HAP-1 (cell line): ENCODE results near the gene NMT2.

ENCODE experiments used
- DNase-seq, 2 experiments: peaks; one replicate each; pipeline ENCODE4 v3.0.0-alpha.2; 2016 to 2020; ENCODE audit warnings: low spot score in 2 of 2
- H3K27me3 ChIP-seq: fragments of 250-450 bp; sonication (Bioruptor Pico); 2 replicates; pipeline ENCODE4 v1.5.1; 2020; ENCODE audit warnings: low read depth, mild to moderate bottlenecking, moderate library complexity
- H3K36me3 ChIP-seq: fragments of 250-450 bp; sonication (Bioruptor Pico); replicated peaks from 2 replicates; pipeline ENCODE4 v1.5.1; 2020; ENCODE audit warnings: mild to moderate bottlenecking
- H3K4me1 ChIP-seq: fragments of 250-450 bp; sonication (Bioruptor Pico); 2 replicates; pipeline ENCODE4 v1.5.1; 2020; ENCODE audit warnings: mild to moderate bottlenecking
- H3K4me3 ChIP-seq: fragments of 250-450 bp; sonication (Bioruptor Pico); 2 replicates; pipeline ENCODE4 v1.5.1; 2020; ENCODE audit warnings: mild to moderate bottlenecking, moderate library complexity
- H3K9me3 ChIP-seq: fragments of 250-450 bp; sonication (Bioruptor Pico); 2 replicates; pipeline ENCODE4 v1.5.1; 2020; ENCODE audit warnings: mild to moderate bottlenecking, moderate library complexity
- in situ Hi-C: fragments of 300-500 bp; cut with MboI; formaldehyde crosslinking; loops from 3 replicates; pipeline ENCODE4 v1.14.3; 2020; ENCODE audit warnings: low sequenced_read_pairs, inconsistent platforms, mixed read lengths

NMT2 gene

GRCh38 chr10:15168786-15169554 lies 477 bp upstream of the NMT2 start:
- Histone ChIP-seq H3K4me3 (no peak overlapping the region), H3K4me1 (peaks cover 27% of the 10 kb centered on the region), H3K27me3 (no peaks in the 10 kb centered on the region), H3K36me3 (no peaks in the 10 kb centered on the region), H3K9me3 (no peaks in the 10 kb centered on the region)
- DNase-seq = peak; percentile 90 to 98
- in situ Hi-C loops = no loop called here

DNA sequence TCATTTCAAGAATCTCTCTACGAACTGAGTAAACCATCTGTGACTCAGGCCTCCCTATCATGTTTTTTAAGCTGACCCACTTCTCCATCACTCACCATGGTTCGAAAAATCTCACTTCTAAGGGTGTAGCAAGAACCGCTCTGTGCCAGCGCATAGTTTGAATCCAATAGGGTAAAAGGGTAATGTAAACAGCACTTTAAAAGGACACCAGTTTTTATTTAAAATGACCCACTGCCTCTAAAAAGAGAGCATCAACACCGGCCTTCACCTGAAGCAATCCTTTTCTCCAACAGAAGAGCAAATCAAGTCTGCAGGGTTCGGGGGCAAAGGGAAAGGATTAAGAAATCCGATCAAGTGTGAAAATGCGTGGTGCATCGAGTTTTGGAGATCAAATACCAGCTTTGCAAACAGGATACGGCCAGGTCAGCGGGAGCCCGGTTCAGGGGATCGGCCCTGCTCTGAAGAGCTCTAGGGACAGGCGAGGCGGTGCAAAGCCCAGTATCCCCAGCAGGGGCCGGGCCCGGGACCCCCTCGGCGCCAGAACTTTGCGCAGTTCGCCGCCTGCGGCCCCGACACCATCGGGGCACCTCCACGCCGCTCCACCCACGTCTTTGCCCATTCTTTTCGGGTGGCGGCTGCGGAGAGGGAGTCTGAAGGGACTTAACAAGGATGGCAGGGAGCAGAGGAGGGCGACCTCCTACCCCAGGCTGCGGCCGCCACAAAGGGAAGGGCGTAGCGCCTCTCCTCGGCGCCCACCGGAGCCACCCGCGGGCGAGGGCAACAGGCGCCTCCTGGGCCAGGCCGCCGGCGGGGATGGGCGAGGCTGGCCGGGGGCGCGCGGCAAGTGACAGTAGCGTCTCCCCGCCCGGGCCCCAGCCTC lies 842 bp downstream of the NMT2 start:
- H3K27me3 ChIP-seq = no peaks in the 10 kb centered on the region
- in situ Hi-C loops = no loop called here
- no peaks in the 10 kb centered on the region; the same call in 1 of the 2 replicates for H3K36me3 ChIP-seq
- H3K9me3 ChIP-seq = no peaks in the 10 kb centered on the region
- peaks cover 36% of the 10 kb centered on the region for H3K4me1 ChIP-seq
- H3K4me3 ChIP-seq = peak overlapping the region; percentile 65
- DNase-seq = peak; percentile 52 to 75

- Histone ChIP-seq H3K9me3 (no peaks in the 10 kb centered on the region), H3K4me1 (peaks cover 36% of the 10 kb centered on the region), H3K36me3 (no peaks in the 10 kb centered on the region; the same call in 1 of the 2 replicates), H3K27me3 (no peaks in the 10 kb centered on the region), H3K4me3 (peak overlapping the region; percentile 65)
- DNase-seq = peak in 1 of 2 experiments; percentile 90
- in situ Hi-C loops = no loop called here
Observed at GRCh38 chr10:15166325-15166724, 2.2 kb downstream of the NMT2 start.

- in situ Hi-C loops = no loop called here
- Histone ChIP-seq H3K9me3 (no peaks in the 10 kb centered on the region), H3K4me1 (peaks cover 21% of the 10 kb centered on the region), H3K36me3 (no peaks in the 10 kb centered on the region; the same call in 1 of the 2 replicates), H3K4me3 (no peak overlapping the region), H3K27me3 (no peaks in the 10 kb centered on the region)
- DNase-seq = peak in 1 of 2 experiments; percentile 15
Observed at GRCh38 chr10:15163253-15163828, 5.2 kb downstream of the NMT2 start.

- Histone ChIP-seq H3K4me3 (no peak overlapping the region), H3K27me3 (no peaks in the 10 kb centered on the region), H3K36me3 (no peaks in the 10 kb centered on the region; the same call in 1 of the 2 replicates), H3K9me3 (no peaks in the 10 kb centered on the region), H3K4me1 (peaks cover 9% of the 10 kb centered on the region)
- no peak for DNase-seq
- in situ Hi-C loops = no loop called here
Observed at GRCh38 chr10:15158972-15159371, 9.5 kb downstream of the NMT2 start.

DNA sequence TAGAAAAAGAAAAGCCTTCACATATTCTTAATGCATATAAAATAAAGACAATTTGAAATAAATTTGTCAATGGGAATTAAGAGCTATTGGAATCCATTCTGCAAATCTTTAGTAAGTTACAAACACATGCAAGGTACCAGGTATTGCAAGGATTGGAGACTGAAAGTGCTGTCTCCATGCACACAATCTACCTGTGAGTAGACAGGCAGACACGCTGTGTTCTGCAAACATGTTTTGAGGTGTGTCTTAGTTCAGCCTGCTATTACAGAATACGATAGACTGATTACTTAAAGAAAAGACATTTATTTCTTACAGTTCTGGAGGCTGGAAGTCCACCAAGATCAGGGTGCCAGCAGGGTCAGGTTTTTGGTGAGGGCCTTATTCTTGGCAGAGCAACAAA lies 10.0 kb downstream of the NMT2 start:
- H3K27me3 ChIP-seq = no peaks in the 10 kb centered on the region
- H3K4me3 ChIP-seq = no peak overlapping the region
- H3K4me1 ChIP-seq = peaks cover 6% of the 10 kb centered on the region
- H3K9me3 ChIP-seq = no peaks in the 10 kb centered on the region
- in situ Hi-C loops = no loop called here
- no peaks in the 10 kb centered on the region; the same call in 1 of the 2 replicates for H3K36me3 ChIP-seq
- DNase-seq = no peak

- no peaks in the 10 kb centered on the region for H3K9me3 ChIP-seq
- in situ Hi-C loops = no loop called here
- no peaks in the 10 kb centered on the region for H3K4me1 ChIP-seq
- H3K36me3 ChIP-seq = no peaks in the 10 kb centered on the region; the same call in 1 of the 2 replicates
- H3K27me3 ChIP-seq = no peaks in the 10 kb centered on the region
- DNase-seq = no peak
- no peak overlapping the region for H3K4me3 ChIP-seq
Observed at GRCh38 chr10:15155978-15156656, 12.4 kb downstream of the NMT2 start.

- in situ Hi-C loops = no loop called here
- no peaks in the 10 kb centered on the region for H3K27me3 ChIP-seq
- no peaks in the 10 kb centered on the region for H3K9me3 ChIP-seq
- no peak for DNase-seq
- no peak overlapping the region for H3K4me3 ChIP-seq
- no peaks in the 10 kb centered on the region; the same call in 1 of the 2 replicates for H3K36me3 ChIP-seq
- H3K4me1 ChIP-seq = no peaks in the 10 kb centered on the region
Observed at GRCh38 chr10:15152556-15152955, 15.9 kb downstream of the NMT2 start.

- H3K9me3 ChIP-seq = no peaks in the 10 kb centered on the region
- H3K27me3 ChIP-seq = no peaks in the 10 kb centered on the region
- H3K36me3 ChIP-seq = no peaks in the 10 kb centered on the region; the same call in 1 of the 2 replicates
- DNase-seq = no peak
- H3K4me3 ChIP-seq = no peak overlapping the region
- H3K4me1 ChIP-seq = no peaks in the 10 kb centered on the region
- in situ Hi-C loops = no loop called here
Observed at GRCh38 chr10:15150563-15150962, 17.9 kb downstream of the NMT2 start.

DNA sequence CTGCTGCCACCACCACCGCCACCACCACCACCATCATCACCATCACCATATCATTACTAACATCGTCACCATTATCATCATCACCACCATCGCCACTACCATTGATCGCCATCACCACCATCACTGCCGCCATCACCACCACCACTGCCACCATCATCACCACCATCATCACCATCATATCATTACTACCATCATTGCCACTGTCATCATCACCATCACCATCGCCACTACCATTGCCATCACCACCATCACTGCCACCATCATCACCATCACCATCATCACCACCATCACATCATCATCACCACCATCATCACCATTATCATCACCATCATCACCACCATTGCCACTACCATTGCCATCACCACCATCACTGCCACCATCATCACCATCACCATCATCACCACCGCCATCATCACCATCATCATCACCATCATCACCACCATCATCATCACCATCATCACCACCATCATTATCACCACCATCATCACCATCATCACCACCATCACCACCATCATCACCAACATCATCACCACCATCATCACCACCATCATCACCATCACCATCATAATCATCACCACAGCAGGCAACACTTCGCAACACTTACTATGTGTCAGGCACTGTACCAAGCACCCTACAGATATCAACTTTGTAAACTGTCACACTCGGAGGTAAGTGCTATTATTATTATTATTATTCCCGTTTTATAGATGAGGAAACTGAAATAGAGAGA lies 19.3 kb downstream of the NMT2 start:
- H3K27me3 ChIP-seq = no peaks in the 10 kb centered on the region
- H3K4me3 ChIP-seq = no peak overlapping the region
- H3K36me3 ChIP-seq = no peaks in the 10 kb centered on the region; the same call in 1 of the 2 replicates
- no peak for DNase-seq
- no peaks in the 10 kb centered on the region for H3K9me3 ChIP-seq
- in situ Hi-C loops = no loop called here
- H3K4me1 ChIP-seq = no peaks in the 10 kb centered on the region

- no peak for DNase-seq
Observed at GRCh38 chr10:15147594-15148392, 20.7 kb downstream of the NMT2 start.

GRCh38 chr10:15146366-15146765 lies 22.1 kb downstream of the NMT2 start:
- Histone ChIP-seq H3K9me3 (no peaks in the 10 kb centered on the region), H3K4me1 (no peaks in the 10 kb centered on the region), H3K4me3 (no peak overlapping the region), H3K36me3 (no peaks in the 10 kb centered on the region), H3K27me3 (no peaks in the 10 kb centered on the region)
- DNase-seq = peak in 1 of 2 experiments; percentile 34
- in situ Hi-C loops = no loop called here

More at GRCh38 chr10:15147594-15148392, 20.7 kb downstream of the NMT2 start:
- in situ Hi-C loops = no loop called here
- Histone ChIP-seq H3K36me3 (no peaks in the 10 kb centered on the region; the same call in 1 of the 2 replicates), H3K4me1 (no peaks in the 10 kb centered on the region), H3K9me3 (no peaks in the 10 kb centered on the region), H3K4me3 (no peak overlapping the region), H3K27me3 (no peaks in the 10 kb centered on the region)
